HG03097 (cell line): ENCODE results near the gene LMF1.
"Not testable (repeated sequence)": the region's sequence is repeated elsewhere in the genome, so short reads cannot be mapped to it uniquely, and the experiment has no call there.

Experiments
- ATAC-seq: cut with Tn5 transposase; IDR thresholded peaks from one replicate; pipeline ENCODE4 v1.9.1; 2021; ENCODE audit not compliant: unreplicated experiment, low FRiP score

The LMF1 gene

GRCh38 chr16:898761-899682 lies 71.8 kb downstream of the LMF1 start:
- ATAC-seq: no peak

- ATAC-seq: no peak
Measured at GRCh38 chr16:898216-898615, 72.6 kb downstream of the LMF1 start.

DNA sequence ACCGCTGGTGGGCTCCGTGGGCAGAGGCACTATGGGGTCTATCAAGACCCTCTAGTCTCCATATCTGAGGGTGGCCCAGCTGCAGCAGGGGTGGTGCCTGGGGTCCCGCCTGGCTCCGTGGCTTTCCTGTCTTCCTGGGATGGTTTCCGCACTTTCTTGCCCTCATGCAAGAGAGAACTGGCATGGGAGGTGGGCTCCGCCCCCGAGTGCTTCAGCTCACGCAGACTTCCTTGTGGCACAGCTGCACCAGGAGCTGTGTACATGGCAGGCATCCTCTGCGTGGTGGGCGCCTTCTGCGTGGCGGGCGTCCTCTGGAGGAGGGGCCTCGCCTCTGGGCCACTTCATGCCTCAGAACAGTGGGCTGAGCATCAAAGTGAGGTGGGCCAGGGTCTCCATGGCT lies 73.1 kb downstream of the LMF1 start:
- ATAC-seq: no peak

GRCh38 chr16:897200-897543 lies 73.6 kb downstream of the LMF1 start:
- no peak for ATAC-seq

- no peak for ATAC-seq
Measured at GRCh38 chr16:896261-897199, 74.3 kb downstream of the LMF1 start.

DNA sequence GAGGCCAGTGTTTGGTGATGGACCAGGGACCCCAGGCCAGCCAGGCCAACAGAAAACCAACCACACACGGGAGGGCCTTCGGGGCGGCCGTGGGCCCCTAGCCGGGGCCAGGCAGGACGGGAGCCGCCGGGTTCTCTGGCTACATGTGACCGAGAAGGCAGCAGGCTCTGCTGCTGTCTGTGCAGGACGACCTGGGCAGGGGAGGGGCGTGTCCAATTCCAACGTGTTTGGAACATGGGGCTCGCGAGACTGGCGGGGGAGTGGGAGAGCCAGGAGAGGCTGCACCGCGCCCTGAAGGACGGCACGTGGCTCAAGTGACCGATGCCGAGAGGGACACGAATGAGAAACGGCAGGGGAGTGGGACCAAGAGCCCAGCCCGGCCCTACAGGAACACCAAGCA lies 75.4 kb downstream of the LMF1 start:
- no peak for ATAC-seq

GRCh38 chr16:894841-895240 lies 75.9 kb downstream of the LMF1 start:
- ATAC-seq: no peak

DNA sequence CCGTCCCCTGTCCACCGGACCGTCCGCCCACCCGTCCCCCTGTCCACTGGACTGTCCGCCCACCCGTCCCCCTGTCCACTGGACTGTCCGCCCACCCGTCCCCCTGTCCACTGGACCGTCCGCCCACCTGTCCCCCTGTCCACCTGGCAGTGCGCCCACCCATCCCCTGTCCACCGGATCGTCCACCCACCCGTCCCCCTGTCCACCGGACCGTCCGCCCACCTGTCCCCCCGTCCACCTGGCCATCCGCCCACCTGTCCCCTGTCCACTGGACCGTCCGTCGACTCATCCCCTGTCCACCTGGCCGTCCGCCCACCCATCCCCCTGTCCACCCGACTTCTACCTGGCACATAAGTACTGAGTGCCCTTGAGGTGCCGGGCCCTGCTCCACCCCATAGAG lies 76.6 kb downstream of the LMF1 start:
- ATAC-seq: no peak

DNA sequence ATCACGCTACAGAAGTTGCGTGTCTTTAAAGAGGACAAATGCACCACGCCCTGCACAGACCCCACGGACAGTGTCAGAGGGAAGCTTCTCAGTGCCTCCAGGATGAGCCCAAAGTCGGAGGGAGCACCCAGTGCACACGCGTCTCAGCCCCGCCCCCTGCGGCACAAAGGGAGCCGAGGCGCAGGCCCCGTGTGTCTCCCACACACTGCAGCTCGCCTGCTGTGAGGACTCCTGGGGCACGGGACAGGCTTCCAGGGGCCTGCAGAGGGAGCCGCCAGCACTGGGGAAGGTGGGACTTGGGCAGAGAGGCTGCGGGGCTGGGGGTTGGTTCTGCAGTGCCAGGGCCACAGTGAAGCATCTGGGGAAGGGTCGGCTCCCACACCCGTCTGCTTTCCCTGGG lies 77.4 kb downstream of the LMF1 start:
- no peak for ATAC-seq

DNA sequence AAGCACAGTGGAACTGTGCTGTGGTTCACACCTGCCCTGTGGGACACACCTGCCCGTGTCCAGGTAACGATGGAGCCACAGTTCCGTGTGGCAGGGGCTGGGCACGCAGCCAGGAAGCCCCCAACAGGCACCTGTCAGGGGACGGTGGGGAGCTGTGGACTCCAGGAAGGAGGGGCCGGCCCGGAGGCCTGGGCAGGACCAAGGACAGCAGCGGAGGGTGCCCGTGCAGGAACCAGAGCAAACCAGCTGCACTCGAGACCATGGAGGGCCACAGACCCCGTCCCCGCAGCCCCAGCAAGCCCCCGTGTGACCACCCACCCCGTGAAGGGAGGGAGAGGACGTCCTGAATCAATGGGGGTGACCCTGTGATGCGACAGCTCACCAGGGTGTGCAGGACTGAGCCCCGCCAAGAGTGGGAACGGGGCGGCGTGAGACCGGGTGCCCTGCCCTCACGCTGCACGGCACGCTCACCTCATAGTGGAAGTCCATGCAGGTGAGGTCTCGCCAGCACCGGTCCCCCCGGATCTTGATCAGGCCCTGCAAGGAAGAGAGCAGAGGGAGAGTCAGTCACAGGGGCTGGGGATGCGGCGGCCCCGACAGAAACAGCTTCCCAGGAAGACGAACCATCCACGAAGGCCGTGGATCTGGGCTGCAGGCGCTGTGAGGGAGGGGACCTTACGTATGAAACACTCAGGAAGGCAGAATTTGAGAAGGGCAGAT lies 78.1 kb downstream of the LMF1 start:
- ATAC-seq: no peak

DNA sequence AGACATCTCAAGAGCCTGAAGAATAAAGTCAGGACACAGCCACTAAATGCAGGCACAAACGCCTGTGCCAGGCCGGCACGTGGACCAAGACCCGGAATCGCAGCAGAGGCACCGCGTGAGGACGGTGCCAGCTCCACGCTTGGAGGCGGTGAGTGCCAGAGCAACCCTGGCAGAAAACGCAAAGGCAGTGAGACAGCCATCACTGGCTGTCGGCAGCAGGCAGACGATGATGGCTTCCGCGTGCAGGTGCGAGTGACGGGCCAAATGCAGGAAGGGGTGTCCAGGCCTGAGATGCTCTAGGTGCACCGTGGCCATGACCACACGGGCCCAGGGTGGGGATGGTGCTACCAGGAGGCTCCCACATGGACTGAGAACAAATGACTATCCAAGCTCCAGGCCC lies 78.8 kb downstream of the LMF1 start:
- no peak for ATAC-seq

DNA sequence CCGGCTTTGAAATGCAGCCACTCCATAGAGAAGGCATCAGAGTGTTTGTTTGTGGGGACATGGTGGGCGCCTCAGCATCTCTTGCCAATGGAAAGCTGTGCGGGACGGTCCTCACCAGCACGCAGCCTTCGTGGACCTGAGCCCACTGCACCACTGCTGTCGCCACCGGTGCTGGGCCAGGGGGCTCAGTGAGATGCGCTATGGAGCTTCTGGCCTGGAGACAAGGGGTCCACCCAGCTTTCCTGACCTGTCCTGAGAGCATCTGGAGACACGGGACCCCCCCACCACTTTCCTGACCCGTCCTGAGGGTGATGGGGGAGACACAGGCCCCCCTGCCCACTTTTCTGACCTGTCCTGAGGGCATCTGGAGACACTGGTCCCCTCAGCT lies 79.4 kb downstream of the LMF1 start:
- no peak for ATAC-seq

DNA sequence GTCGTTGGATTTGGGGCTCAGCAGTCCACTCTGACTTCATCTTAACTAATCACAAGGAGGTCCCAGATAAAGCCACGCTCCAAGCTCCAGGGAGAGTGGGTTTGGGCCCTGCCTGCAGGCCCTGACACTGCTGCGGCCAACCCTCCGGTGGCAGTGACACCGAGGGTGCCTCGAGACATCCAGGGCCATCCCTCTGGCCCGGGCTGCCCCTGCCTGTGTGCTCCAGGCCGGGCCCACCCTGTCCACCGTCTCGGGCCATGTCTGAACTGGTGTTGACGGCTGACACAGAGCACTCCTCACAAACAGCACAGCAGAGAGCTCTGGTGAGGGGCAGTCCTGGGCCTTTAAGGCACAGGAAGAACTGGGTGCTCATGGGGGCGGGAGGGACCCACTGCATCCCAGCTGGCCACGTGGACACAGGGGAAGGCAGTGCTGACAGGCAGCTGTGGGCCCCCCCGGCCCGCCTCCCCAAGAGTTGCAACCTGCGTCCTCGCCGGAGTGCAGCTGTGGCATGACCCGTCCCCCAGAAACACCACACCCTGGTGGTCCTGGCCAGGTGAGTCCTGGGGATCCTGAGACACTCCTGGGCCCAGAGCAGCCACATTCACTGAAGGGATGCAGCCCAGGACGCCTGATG lies 80.0 kb downstream of the LMF1 start:
- no peak for ATAC-seq

DNA sequence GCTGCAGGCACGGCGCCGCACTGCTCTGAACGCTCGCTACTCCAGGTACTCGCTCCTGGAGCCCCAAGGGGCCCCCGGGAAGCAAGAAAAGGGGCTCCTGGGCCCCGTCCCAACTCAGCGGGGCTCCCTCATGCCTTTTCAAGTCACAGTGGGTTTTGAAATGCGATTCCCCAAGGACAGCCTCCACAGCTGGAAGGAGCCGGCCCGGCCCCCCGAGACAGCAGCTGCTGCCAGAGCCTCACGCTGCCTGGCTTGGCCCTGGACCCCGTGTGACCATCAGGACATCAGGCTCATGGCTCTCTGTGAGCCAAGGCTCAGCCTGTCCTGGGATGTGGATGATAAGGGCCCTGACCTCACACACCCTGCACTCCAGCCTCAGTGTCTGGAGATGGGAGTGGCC lies 80.6 kb downstream of the LMF1 start:
- ATAC-seq: no peak

- no peak for ATAC-seq
Measured at GRCh38 chr16:889586-889985, 81.2 kb downstream of the LMF1 start.

- ATAC-seq: no peak
Measured at GRCh38 chr16:888901-889570, 81.7 kb downstream of the LMF1 start.

GRCh38 chr16:888456-888855 lies 82.3 kb downstream of the LMF1 start:
- not testable (repeated sequence) for ATAC-seq

DNA sequence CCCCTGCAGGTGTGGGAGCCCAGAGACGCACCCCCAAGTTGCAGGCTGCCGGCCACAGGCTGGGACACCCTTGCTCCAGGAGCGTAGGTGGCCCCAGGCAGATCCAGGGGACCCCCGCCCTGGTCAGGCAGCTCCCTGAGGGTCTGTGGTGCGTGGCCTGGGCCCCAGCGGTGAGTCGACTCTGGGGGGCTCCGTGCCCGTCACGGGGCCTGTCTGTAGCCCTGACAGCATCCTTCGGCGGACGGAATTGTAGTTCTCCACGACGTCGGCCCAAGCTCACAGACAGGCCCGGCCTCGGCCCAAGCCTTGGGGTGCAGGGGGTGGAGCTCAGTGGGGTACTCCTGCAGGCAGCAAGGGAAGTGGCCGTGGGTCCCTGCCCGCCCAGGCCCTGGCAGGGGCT lies 82.9 kb downstream of the LMF1 start:
- no peak for ATAC-seq

GRCh38 chr16:886802-887731 lies 83.7 kb downstream of the LMF1 start:
- ATAC-seq: no peak
